ENCODE results near the gene UNC5C.

The UNC5C gene

DNA sequence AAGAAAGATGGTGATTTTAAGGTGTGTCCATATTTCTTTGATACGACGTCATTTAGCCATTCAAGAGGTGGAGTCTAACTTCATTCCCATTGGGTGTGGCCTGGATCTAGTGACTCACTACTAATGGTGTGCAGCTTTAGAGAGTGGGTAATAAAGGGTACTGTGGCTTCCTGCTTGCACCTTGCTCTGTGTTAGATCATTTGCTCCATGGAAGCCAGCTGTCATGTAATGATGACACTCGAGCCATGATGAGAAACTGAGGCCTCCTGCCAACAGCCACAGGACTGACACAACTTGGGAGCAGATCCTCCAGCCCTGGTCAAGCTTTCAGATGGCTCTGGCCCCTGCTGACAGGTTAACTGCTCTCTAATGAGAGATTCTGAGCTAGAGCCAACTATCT, 82.0 kb downstream of the UNC5C start:
- no peak for DNase-seq (ENCODE audit: low spot score)

DNA sequence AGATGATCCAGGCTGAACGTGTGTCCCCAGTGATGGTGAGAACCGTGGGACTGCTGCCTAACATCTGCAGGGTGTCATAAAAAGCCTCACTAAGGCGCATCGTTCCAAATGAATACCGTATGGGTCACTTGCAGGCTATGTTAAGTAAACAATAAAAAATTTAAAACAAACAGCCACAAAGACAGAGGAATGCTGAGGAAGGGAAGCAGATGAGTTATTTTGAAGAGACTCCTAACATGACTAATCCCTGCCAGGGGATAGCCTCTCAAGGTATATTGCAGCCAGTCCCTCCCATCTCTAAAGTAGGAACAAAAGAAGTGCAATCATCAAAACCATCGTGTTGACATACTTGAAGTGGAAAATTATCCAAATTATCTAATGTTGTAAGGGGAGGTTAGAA, 83.8 kb downstream of the UNC5C start:
- no peak for DNase-seq (ENCODE audit: low spot score)

DNA sequence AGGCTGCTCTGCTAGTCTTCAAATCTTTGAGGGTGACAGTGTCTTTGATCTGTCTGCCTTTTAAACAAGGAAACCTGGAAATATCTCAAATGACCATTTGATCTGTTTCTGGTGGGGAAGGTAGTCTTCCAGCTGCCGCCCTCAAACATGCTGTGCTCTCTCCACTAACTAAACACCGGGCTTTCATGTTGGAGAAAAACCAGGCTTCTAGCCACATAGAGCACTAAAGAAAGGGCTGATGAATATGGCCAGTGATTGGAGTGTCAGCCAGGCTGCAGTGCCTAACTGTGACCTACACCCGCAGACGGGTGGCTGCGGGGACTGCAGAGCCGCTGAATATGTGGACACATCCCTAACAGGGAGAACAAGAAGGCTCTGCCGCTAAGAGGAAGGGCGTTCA, 85.9 kb downstream of the UNC5C start:
- DNase-seq (ENCODE audit: low spot score), result no peak

DNA sequence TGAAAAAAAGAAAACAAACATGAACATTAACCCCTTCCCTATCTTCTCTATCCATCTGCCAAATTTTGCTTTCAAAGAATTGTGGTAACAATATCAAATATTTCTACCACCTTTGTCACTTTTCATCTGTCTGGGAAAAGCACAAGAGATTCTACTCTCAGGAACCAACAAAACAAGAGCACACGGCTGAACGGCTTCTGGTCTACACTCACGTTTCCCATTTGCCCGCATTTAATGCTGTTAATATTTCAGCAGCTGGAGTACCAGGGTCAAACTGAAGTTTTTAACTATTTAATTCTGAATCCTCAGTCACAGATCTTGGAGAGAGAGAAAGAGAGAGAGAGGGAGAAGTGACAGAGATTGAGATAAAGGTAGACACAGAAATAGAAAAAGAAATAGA, 91.4 kb downstream of the UNC5C start:
- DNase-seq (ENCODE audit: low spot score), result no peak

DNA sequence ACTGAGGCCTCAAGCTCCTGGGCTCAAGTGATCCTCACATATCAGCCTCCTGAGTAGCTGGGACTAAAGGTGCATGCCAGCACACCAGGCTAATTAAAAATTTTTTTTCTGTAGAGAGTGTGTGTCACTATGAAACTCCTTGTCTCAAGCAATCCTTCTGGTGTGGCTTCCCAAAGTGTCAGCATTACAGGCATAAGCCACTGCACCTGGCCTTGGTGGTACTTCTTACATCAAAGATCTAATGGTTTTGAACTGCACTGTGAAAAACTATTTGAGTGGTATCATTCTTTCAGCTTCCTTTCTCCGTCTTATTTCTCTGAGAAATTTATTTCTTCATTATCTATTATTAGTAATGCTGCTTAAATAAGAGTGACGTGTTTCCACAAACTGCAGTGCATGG, 98.5 kb downstream of the UNC5C start:
- no peak for DNase-seq (ENCODE audit: low spot score)

DNA sequence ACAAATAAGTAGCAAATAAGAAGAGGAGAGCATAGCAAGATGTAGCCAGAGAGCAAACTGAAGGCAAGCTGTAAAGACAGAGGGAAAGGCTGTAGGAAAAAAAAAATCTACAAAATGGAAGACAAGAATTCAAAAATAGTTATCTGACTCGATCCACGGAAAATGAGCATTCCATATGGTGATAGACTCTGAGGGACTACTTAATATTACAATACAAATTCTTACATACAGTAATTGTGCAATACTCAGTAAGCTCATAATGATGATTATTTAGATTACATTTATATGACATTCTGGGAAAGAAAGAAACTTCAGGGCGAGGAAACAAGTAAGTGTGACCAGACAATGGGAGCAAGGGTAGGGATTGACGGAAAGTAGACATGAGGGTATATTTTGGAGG, 102.6 kb downstream of the UNC5C start:
- no peak for DNase-seq (ENCODE audit: low spot score)

DNA sequence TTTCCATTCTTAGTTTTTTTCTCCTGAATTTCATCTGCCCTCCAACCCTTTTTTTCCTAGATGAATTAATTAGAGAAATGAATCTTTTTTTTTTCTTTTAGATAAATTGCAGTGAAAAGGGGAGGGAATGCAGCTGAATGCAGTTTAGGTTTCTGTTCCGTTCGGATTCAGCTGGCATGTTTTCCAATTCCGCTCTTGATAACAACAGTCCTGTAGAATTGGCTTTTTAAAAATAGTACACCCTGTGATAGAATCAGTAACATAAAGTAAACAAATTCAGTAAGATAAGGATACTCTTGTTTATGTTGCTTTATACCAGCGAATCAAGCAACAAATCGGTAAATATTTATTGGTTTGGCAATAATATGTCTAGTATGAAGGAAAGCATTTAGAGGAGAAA, 103.5 kb downstream of the UNC5C start:
- DNase-seq (ENCODE audit: low spot score), result no peak

DNA sequence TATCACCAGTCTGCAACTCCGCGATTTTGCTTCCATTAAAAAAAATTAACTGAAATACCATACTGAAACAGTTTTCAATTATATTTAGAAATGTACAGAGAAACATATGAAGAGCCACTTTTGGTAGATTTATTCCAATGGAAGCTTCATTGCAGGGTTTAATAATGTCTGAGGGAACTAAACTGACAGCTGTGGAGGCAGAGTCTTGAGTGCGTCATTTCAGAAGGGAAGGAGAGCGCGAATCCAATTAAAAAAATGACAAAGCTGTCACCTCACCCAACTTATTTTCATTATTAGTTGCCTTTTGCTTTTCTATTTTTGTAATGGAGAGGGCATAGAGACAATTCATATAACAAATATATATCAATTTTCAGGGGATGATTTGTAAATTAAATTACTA, 104.0 kb downstream of the UNC5C start:
- DNase-seq (ENCODE audit: low spot score), result no peak

DNA sequence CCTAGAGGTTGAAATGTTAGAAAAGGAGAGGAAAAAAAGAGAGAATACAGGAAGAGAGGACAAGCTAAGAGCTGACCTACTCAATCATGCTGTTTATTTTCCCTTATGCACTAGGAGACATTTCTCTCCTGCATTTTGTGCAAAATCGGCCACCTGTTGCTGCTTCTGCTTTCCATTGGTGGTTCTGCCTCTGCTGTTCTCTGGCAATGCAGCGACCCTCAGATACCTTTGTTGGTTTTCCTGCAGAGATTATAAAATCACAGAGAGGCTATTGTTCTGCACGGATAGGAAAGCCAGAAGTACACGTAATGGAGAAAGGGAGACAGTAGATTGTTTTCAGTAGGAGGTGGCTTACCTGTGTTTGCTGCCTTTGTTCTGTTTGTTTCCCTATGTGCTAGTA, 108.9 kb downstream of the UNC5C start:
- no peak for DNase-seq (ENCODE audit: low spot score)

DNA sequence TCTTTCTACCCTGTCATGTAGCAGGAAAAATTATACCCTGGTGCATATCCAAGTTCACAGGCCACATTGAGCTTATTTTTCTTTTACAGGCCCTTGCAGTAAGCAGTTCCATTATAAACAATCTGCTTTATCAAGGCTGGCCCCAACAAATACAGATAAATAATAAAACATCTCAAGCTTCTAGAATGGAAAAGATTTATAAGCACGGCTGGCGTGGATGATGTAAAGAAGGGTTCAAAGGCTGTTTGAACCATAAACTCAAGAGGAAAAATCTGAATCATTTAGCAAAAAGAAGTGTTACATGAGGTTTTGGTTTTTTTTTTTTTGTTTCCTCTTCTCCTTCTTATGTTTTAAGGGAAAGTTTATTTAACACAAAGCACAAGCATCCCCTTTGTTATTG, 109.7 kb downstream of the UNC5C start:
- no peak for DNase-seq (ENCODE audit: low spot score)

DNA sequence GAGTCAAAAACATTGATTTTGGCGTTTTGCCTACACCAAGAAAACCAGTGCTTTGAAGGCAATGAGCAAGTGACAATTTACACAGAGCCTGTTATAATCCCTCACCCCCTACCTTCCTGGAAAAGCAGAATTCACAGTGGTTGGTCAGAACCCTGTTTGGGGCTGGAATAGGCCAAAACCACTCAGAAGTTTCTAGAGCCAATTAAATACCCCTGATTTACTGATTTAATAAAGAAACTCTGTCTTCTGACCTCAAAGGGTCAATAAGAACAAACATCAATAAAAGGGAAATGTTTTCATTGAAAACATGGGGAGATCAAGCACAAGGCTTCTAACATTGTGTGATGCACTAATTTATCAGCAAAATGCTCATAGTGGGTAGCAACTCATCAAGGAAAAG, 116.3 kb downstream of the UNC5C start:
- no peak for DNase-seq (ENCODE audit: low spot score)

DNA sequence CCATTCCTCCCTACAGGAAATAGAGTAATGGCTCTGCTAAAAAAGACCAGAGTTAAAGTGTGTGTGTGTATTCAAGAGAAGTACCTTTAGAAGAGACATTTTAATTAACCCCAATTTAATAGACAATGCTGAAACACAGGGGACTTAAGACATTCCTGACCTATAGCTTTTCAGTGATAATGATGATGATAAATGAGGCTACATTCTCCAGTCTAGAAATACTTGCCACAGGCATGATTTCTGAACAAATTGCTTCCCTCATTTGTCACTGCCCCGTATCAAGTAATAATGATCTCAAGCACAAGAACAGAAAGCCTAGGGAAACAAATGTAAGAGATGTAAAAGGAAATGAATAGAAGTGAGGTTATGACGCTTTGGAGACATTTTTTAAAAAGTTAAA, 117.1 kb downstream of the UNC5C start:
- DNase-seq (ENCODE audit: low spot score), result no peak

DNA sequence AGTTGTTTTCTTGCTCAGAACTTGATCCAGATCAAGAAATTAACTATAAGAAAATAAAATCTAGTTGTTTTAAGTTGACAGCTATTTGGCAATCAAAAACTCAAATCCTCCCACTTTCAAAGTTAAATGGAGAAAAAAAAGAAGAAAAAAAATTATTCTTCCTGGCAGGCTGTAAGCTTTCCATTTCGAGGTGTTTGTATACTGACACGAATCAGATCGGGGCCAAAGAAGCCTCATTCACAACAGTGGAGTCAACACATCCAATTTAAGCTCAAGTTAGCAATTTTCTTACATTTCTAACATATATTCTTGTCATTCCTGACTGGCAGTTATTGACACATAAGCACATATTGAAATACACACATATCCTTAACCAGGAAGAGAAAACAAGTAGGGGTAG, 119.4 kb downstream of the UNC5C start:
- no peak for DNase-seq (ENCODE audit: low spot score)

DNA sequence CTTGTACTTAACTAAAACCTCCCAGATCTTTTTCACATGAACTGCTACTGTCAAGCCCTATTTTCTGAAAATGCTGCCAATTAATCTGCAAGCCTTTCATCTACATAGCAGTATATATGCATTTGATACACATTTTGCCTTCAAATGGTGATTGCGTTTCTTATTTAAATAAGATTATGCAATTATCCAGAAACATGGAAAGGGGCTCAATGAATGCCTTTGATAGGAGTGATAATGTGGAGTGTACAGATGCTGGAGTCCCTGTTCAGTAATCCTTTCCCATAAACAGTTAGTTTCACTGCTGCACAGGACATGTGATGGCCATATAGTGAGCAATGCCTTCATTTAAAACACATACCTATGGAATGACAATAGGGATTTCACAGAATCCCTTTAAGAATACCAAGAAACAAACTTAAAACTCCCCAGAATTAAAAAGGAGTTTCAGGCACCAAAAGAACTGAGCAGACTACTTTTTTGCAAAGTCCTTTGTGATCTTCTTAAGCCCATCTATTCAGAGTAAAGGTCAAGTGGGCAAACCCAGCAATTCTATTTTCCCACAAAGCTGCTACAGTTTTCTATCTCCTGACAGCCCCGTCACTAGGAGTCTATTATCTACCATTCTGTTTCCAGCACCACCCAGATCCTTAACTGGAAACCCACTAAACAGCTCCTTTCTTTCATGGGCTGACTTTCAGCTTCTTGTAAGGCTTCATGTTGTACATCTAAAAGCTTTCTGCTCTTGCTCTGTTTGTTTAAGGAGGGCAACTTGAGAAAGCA, 120.3 kb downstream of the UNC5C start:
- no peak for DNase-seq (ENCODE audit: low spot score)

DNA sequence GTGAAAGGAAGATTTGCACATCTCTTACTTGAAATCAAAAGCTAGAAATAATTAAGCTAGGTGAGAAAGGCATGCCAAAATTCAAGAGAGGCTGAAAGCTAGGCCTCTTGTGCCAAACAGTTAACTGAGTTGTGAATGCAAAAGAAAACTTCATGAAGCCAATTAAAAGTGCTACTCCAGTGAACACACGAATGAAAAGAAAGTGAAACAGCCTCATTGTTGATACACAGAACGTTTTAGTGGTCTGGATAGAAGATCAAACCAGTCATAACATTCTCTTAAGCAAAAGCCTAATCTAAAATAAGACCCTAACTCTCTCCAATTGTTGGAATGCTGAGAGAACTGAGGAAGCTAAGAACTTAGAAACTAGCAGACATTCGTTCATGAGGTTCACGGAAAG, 122.3 kb downstream of the UNC5C start:
- no peak for DNase-seq (ENCODE audit: low spot score)

DNA sequence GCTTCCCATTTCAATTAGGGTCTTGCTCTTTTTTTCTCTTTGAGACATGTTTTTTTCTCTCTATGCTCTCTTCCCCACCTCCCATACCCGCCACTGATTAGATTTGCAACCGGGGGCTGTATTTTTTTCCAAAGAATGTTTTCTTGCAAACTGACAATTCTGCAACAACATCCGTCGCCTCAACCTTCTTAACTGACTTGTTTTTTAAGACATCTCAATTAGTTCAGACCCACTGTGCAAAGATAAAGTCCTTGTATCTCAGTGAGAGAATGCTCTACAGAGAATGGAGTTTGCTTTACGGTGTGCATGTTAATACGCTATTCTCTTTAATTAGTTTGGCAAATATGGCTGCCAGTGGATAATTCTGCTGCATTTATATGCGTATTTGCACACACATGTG, 126.3 kb downstream of the UNC5C start:
- DNase-seq (ENCODE audit: low spot score), result no peak

DNA sequence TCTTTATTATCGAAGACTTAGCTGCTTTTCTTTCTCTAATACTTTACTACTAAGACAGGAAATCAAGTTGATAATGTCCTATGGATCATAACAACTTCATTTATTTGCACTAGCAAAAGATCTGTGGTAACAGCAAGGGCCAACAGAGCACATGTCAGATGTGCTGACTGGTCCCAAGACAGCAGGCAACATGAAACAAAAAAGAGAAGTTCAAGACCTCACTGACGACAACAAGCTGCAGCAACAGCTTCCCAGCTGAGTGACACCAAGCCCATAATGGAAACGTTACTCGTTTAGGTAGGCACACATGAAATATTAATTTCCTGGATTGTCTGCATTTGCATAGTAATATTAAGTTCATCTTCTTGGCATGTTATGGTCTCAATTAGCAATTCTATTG, 126.9 kb downstream of the UNC5C start:
- DNase-seq (ENCODE audit: low spot score), result no peak

DNA sequence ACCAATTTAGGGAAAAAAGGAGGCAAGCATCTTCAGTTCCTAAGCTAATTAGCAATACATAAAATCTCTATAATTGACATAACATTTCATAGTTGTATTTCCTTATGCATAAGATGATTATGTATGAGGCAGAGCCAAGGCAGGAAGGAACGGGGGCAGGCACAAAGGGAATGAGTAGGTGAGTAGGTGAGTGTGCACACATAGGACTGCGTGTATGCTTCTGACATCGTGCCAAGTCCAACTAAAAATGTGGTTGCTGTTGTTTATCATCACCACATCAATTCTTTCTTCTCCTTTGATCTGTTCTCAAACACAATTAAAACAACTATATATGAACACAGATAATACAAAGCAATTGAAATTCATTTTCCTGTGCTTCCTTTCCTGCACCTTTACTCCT, 131.2 kb downstream of the UNC5C start:
- no peak for DNase-seq (ENCODE audit: low spot score)

DNA sequence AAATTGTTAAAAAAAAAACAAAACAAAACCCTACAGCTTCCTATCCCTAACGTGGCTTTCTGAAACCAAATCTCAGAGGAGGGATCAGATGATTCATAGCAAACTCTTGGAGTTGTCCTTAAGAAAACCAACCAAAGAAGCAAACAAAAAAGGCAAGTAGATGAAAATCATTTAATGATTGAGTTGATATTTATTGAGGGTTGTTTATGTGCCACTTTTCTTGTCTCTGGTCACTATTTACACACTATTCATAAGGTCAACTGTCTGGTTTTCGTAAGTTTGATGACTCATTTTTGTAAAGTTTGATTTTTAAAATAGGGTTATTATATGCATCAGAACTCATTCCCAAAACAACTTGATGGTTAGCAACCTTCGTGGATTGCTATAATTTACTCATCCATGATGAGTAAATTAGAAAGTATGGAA, 133.4 kb downstream of the UNC5C start:
- DNase-seq (ENCODE audit: low spot score), result no peak

DNA sequence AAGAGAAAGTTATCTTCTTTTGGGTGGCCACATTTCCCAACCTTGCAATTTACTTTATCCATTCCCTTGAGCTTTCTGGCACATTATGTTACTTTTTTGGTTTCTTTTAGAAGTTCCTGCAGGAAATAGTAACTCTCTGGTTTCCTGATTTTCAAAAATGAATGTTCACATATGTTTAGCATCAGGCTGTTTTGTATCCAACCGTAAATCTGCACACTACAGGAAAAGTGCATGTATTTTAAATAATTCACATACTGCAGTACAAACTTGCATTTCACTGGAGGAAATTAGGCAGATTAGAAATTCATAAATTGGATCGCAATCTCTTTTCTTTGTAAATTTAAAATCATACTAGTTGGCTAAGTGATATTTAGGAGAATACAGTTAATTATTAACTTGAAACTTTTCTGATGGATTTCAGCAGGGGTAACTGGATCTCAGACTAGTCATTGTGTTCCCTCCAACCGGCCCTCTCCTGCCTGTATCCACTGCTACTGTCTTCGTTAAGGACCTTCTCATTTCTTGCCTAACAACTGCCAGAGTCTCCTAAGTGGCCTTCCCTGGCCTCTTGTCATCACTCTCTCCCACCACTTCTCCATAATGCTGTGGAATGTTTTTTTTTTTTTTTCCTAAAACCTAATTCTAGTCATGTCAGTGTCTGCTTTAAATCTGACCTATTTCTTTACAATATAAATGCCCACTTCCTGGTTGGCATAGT, 137.2 kb downstream of the UNC5C start:
- no peak for DNase-seq (ENCODE audit: low spot score)

DNA sequence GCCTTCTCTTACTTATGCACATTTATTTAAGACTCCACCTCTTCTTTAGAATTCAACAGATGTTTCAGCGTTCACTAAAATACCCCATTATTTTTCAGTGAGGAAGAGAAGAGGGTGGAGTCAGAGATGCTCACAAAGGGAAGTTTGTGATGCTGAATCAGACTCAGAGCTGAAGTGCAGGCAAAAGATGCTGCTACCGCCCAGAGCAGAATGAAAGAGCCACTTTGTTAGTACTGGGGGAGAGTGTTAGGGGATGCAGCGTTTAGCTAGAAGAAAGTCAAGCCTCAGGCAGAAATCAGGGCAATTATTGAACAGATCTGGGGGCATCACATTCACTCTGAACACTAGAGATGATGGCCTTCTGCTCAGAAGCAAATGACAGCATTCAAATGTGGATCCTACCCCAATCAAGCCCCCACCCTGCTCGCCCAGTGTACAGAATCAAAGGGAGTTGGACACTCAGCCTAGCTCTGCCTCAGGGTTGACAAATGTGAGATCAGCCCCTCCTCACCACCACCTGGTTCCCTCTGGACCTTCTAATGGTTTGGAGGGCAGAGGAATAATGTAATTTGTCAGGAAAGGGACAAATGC, 138.3 kb downstream of the UNC5C start:
- no peak for DNase-seq (ENCODE audit: low spot score)

DNA sequence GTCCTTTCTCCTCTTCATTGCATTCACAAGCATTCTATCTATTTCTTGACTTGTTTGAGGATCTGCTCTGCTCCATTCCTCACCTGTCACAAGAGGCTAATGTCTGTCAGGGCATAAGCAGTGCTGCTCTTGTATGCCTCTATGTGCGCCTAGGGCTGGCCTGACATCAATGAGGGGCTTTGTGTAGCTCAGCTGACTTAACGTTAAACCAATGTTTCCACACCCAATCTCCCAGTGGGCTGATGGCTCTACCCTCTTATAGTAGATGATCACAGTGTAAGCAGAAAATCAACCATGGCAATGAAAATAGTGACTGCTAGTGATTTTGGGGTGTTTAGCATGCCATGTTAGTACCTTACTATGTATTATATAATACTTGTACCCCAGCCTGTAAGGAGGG, 139.0 kb downstream of the UNC5C start:
- no peak for DNase-seq (ENCODE audit: low spot score)

DNA sequence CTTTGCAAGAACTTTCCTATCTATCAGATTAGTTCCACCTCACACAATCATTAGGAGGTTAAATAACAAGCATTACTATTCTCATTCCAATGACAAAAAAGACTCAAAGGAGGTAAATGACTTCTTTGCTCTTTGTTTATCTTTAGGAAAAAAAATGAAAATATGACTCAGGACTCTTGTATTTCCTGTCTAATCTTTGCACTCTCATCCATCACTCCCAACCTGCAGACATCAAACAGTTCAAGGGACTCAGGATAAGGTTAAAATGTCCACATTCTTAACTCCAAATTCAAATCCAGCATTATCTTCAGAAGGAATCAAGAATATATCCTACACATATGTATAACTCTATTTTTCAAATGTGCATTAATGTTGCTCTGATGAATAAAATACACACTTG, 139.6 kb downstream of the UNC5C start:
- no peak for DNase-seq (ENCODE audit: low spot score)

DNA sequence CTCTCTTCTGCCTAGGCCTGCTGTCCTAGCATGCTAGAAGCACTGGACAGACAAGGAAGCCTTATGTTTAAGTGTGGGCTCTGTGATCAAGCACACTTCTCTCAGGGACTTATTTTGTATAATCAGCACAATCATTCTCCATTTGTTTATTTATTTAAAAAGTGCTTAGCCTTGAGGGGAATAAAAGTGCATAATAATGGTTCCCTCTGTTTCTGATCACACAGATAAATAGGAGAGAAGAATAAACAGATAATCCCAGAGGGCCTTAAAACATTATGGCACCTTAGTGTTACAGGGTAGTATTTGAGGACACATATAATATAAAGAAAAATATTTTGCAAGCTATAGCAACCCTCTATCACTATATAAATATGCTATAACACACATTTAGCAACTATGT, 146.5 kb downstream of the UNC5C start:
- no peak for DNase-seq (ENCODE audit: low spot score)
